GM19239 (cell line): Measurements from ENCODE around the gene FAM117B.

Experiments used
- DNase-seq: peaks from one replicate; pipeline ENCODE4 v3.0.0; 2011; ENCODE audit warnings: low spot score; ENCODE audit not compliant: insufficient read length
- FAIRE-seq: peaks from 2 replicates; lab custom pipeline; 2011; peaks lifted over from hg19 to GRCh38; lab: Jason Lieb, UNC

Gene FAM117B

GRCh38 chr2:202750763-202751427 lies 116.1 kb downstream of the FAM117B start:
- DNase-seq: no peak

GRCh38 chr2:202752071-202752470 lies 117.3 kb downstream of the FAM117B start:
- DNase-seq: no peak
- no peak for FAIRE-seq

More at GRCh38 chr2:202750763-202751427, 116.1 kb downstream of the FAM117B start:
- peak; percentile 61 for FAIRE-seq

GRCh38 chr2:202754936-202755335 lies 120.2 kb downstream of the FAM117B start:
- DNase-seq (no peak), FAIRE-seq (no peak)

GRCh38 chr2:202756598-202756997 lies 121.8 kb downstream of the FAM117B start:
- FAIRE-seq (no peak), DNase-seq (no peak)

- DNase-seq (no peak), FAIRE-seq (no peak)
These were observed 122.6 kb downstream of the FAM117B start for GRCh38 chr2:202757339-202757738.

GRCh38 chr2:202758128-202758527 lies 123.4 kb downstream of the FAM117B start:
- FAIRE-seq (no peak), DNase-seq (no peak)

GRCh38 chr2:202758604-202759003 lies 123.8 kb downstream of the FAM117B start:
- FAIRE-seq (no peak), DNase-seq (no peak)

- FAIRE-seq: no peak
These were observed 126.1 kb downstream of the FAM117B start for GRCh38 chr2:202760848-202761247.

GRCh38 chr2:202762556-202762955 lies 127.8 kb downstream of the FAM117B start:
- DNase-seq: no peak
- no peak for FAIRE-seq

More at GRCh38 chr2:202760848-202761247, 126.1 kb downstream of the FAM117B start:
- no peak for DNase-seq

GRCh38 chr2:202763916-202764315 lies 129.1 kb downstream of the FAM117B start:
- DNase-seq: no peak
- no peak for FAIRE-seq

- FAIRE-seq (no peak), DNase-seq (no peak)
These were observed 130.2 kb downstream of the FAM117B start for GRCh38 chr2:202764991-202765390.

- FAIRE-seq: no peak
These were observed 130.7 kb downstream of the FAM117B start for GRCh38 chr2:202765436-202765835.

GRCh38 chr2:202768273-202768672 lies 133.5 kb downstream of the FAM117B start:
- DNase-seq (no peak), FAIRE-seq (no peak)

More at GRCh38 chr2:202765436-202765835, 130.7 kb downstream of the FAM117B start:
- no peak for DNase-seq

- DNase-seq (no peak), FAIRE-seq (no peak)
These were observed 134.4 kb downstream of the FAM117B start for GRCh38 chr2:202769201-202769600.

GRCh38 chr2:202771336-202771735 lies 136.6 kb downstream of the FAM117B start:
- FAIRE-seq (no peak), DNase-seq (no peak)

GRCh38 chr2:202771741-202772460 lies 137.1 kb downstream of the FAM117B start:
- DNase-seq: no peak
- FAIRE-seq: no peak

- DNase-seq (no peak), FAIRE-seq (no peak)
These were observed 138.7 kb downstream of the FAM117B start for GRCh38 chr2:202773301-202773973.

GRCh38 chr2:202774104-202774503 lies 139.3 kb downstream of the FAM117B start:
- FAIRE-seq: no peak

GRCh38 chr2:202778217-202778616 lies 143.4 kb downstream of the FAM117B start:
- FAIRE-seq: no peak
- DNase-seq: no peak

More at GRCh38 chr2:202774104-202774503, 139.3 kb downstream of the FAM117B start:
- no peak for DNase-seq

- FAIRE-seq: no peak
- peak; percentile 20 for DNase-seq
These were observed 145.8 kb downstream of the FAM117B start for GRCh38 chr2:202780514-202781021.
